Fibroblast of upper back skin (primary cell): ENCODE data around the gene CREB3L2.

Source experiments
- DNase-seq: peaks from one replicate; pipeline ENCODE4 v3.0.0-alpha.2; 2013

CREB3L2 gene

GRCh38 chr7:137950263-137950621, 51.6 kb downstream of the CREB3L2 start:
- no peak for DNase-seq

- DNase-seq = no peak
These were observed 52.2 kb downstream of the CREB3L2 start for GRCh38 chr7:137949416-137950262.

- no peak for DNase-seq
These were observed 53.0 kb downstream of the CREB3L2 start for GRCh38 chr7:137948845-137949330.

- no peak for DNase-seq
These were observed 53.6 kb downstream of the CREB3L2 start for GRCh38 chr7:137948083-137948844.

GRCh38 chr7:137947046-137947445, 54.8 kb downstream of the CREB3L2 start:
- DNase-seq = no peak

- no peak for DNase-seq
These were observed 55.9 kb downstream of the CREB3L2 start for GRCh38 chr7:137946011-137946410.

- DNase-seq = peak; percentile 70
These were observed 57.7 kb downstream of the CREB3L2 start for GRCh38 chr7:137944168-137944567.

GRCh38 chr7:137943132-137943551, 58.7 kb downstream of the CREB3L2 start:
- DNase-seq = peak; percentile 89

- no peak for DNase-seq
These were observed 59.3 kb downstream of the CREB3L2 start for GRCh38 chr7:137942484-137943115.

- DNase-seq = peak; percentile 91
These were observed 61.0 kb downstream of the CREB3L2 start for GRCh38 chr7:137940656-137941518.

- DNase-seq = peak; percentile 51
These were observed 61.7 kb downstream of the CREB3L2 start for GRCh38 chr7:137940218-137940617.

GRCh38 chr7:137937202-137937560, 64.7 kb downstream of the CREB3L2 start:
- DNase-seq = peak; percentile 63

GRCh38 chr7:137936509-137937201, 65.2 kb downstream of the CREB3L2 start:
- DNase-seq = no peak

GRCh38 chr7:137935884-137936508, 65.9 kb downstream of the CREB3L2 start:
- no peak for DNase-seq

- no peak for DNase-seq
These were observed 66.7 kb downstream of the CREB3L2 start for GRCh38 chr7:137934941-137935883.

GRCh38 chr7:137934176-137934826, 67.6 kb downstream of the CREB3L2 start:
- DNase-seq = no peak

- DNase-seq = peak; percentile 74
These were observed 68.4 kb downstream of the CREB3L2 start for GRCh38 chr7:137933270-137934017.

GRCh38 chr7:137932881-137933269, 69.0 kb downstream of the CREB3L2 start:
- peak; percentile 77 for DNase-seq

- no peak for DNase-seq
These were observed 70.1 kb downstream of the CREB3L2 start for GRCh38 chr7:137931823-137932222.
